GM21576 (cell line): ENCODE measurements around the gene ADAMTSL5.
"Not testable (repeated sequence)": the region's sequence is repeated elsewhere in the genome, so short reads cannot be mapped to it uniquely, and the experiment has no call there.

Experiments used
- ATAC-seq: cut with Tn5 transposase; IDR thresholded peaks from one replicate; pipeline ENCODE4 v1.9.1; 2021; ENCODE audit warnings: mild to moderate bottlenecking, moderate library complexity; ENCODE audit not compliant: unreplicated experiment

Gene ADAMTSL5

GRCh38 chr19:1482361-1483130 lies 30.3 kb downstream of the ADAMTSL5 start:
- ATAC-seq: no peak

DNA sequence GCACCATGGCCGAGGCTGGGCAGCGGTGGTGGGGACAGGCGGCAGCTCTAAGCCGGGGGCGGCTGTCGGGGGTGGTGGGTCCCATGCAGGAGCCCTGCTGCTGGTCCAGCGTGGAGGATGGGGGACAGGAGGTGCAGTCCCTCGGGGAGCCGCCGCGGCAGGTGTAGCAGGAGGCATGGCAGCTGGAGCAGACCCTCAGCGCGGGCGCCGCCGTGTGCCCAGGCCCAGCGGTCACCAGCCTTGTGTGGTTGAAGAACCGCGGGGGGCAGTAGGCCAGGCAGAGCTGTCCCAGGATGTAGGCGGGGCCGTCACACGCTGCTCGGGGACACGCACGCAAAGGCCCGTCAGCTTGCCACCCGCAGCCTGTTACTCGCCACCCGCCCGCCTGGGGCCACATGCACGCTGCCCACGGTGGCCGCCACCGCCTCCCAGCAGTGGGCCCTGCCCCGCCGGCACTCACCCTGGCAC lies 30.9 kb downstream of the ADAMTSL5 start:
- ATAC-seq: no peak

GRCh38 chr19:1481224-1481892 lies 31.5 kb downstream of the ADAMTSL5 start:
- no peak for ATAC-seq

DNA sequence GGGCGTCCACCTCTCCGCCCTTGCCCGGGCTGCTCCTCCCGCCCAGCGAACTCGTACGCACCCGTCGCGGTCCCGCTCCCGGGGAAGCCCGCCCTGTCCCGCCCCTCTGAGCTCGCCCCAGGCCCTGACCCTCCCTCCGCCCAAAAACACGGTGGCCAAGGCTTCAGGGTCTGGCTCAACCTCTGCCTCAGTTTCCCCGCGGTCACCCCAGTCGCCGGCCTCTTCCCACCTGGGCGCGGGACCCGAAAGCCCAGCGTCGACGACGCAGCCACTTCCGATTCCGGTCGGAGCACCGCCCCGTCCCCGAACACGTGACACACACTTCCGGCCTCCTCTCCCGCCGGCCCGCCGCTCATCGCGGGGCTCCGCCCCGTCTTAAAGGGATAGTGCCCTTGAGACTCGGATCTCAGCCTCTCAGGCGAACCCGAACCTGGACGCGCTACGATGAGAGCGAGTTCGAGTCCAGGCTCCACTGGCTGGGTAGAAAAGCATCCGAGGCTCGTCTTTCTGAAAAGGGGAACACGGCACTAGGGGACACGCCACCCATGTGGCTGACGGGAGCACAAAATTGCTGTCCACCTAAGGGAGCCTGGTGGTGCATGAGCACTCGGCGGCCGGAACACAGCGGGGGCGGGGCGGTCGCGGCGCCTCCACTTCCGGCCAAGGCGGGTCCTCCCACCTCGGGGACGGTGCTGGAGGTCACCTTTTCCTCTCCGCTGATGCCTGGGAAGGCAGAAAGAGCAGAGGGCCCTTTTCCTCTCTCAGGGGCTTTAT lies 33.7 kb downstream of the ADAMTSL5 start, which contains the start of gene C19orf25:
TSS of gene C19orf25 (minus strand) at position 282 of the 774 bp plus-strand sequence. CDS start 312 bp downstream, outside the sequence.
- peak; percentile 73 for ATAC-seq

- not testable (repeated sequence) for ATAC-seq
Observed at GRCh38 chr19:1477056-1477455, 35.8 kb downstream of the ADAMTSL5 start.

- ATAC-seq: no peak
Observed at GRCh38 chr19:1475751-1476437, 36.9 kb downstream of the ADAMTSL5 start.

DNA sequence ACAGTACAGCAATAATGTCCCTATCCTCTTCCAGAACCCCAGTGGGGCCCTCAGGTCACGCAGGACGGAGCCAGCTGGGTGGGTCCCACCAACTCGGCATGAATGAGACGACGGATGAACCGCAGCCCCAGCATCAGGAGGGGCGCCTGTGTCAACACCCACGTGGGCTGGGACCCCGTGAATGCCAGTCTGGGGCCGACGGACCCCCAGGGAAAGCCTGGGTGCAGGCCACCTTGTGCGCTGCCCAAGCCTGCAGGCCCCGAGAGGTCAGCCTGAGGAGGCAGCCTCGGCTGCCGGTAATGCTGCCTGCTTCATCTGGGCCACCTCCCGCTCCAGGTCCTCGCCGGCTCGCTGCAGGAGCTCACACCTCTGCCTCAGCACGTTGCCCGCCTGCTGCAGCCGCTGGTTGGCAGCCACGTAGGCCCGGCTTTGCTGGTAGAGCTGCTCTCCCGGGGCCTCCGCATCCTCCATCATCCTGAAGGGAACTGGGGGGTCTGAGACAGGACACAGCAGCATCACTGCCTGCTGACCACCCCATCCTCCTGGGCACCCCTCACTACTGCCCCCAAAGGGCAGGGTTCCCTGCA lies 38.0 kb downstream of the ADAMTSL5 start:
- ATAC-seq: no peak

DNA sequence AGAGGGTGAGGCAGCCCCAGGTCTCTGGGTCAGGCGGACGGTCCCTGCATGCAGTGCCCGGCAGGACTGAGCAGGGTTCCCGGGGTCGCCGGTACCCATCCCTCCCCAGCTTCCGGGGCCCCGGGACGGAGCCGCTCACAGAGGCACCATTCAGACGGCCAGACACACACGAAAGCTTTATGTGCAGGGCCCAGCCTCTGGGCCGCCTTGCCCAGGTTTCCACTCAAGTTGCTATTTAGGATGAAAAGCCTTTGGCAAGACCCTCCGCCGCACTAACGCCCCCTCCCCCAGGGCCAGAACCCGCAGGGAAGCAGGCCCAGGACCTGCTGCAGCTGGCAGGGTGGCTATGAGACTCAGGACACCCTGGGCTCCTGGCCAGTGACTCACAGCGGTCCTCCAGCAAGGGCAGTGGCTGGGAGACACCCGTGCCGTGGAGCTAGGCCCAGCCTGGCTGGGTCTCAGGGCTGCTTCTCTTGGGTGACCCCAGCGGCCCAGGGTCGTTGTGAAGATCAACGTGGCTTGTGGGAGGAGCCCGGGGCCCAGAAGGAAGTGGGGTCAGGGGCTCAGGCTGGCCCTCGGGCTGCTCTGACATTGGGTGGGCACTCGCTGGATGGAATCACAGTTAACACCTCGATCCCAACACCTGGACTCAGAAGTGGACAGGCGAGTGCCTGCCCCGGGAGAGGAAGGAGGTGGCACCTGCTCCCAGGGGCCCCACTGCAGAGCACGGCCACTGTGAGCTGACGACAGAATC lies 38.6 kb downstream of the ADAMTSL5 start:
- ATAC-seq: no peak

DNA sequence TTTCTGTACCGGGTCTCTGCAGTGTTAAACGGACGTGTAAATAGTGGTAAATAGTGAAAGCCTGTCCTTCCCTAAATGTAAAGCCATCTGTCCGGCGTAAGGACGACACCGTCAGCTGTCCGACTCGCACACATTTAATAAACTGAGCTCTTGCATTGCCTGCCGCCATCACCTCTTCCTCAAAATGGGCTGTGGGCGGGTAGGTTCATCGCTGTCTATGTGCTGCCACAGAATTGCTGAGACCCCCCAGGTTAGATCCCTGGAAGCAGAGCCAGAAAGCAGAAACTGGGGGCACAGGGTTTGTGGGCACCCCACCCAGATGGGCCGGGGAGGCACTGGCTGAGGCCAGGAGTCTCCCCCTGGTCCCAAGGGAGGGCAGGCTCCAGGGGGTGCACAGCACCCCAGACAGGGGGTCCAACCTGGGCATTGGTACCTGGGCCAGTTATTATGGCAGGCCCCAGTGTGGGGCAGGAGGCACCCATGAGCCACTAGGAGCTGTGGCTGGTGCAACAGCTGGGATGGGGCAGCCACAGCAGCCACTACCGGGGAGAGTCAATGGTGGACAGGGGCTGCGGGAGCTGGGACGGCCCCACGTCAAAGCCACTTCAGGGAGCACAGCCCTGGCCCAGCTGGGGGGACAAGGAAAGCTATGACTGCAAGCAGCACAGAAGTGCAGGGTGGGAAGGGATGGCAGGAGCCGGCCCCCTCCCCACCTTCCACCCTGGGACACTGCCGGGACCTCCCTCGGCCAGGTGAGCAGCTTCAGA lies 39.6 kb downstream of the ADAMTSL5 start:
- no peak for ATAC-seq

- no peak for ATAC-seq
Observed at GRCh38 chr19:1472231-1473084, 40.4 kb downstream of the ADAMTSL5 start.

- ATAC-seq: no peak
Observed at GRCh38 chr19:1471515-1472160, 41.2 kb downstream of the ADAMTSL5 start.

GRCh38 chr19:1471010-1471514 lies 41.8 kb downstream of the ADAMTSL5 start:
- ATAC-seq: no peak

DNA sequence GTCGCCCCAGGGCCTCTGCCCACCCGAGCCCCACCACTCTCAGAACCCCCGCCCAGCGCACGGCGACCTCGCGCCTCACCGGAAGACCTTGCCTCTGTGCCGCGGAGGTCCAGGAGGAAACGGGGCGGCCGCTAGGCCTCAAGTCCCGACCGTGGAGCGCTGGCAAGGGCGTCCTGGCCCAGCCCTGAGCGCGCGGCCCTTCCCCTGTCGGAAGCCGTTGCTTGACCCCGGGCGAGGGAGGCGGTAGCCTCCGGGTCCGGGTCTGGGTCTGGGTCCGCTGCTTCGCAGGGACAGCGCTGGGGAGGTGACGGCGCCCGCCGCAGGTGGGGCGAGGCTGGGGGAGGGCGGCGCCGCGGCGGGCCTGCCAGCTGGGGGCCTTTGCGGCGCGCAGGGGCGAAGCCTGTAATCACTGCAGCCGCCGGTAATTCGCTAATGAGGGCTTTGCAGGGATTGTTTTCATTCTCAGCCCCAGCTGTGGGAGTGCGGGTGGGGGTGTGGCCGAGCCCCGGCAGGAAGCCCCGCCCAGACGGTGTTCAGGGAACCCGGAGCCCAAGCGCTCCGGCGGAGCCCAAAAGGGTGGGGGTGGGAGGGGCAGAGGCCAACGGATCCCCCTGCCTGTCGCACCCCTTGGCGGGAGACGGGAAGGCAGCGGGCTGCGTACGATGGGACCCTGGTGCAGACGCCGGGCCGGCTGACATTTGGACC lies 42.4 kb downstream of the ADAMTSL5 start:
- no peak for ATAC-seq

GRCh38 chr19:1470055-1470304 lies 42.8 kb downstream of the ADAMTSL5 start:
- no peak for ATAC-seq

GRCh38 chr19:1469255-1470054 lies 43.4 kb downstream of the ADAMTSL5 start:
- no peak for ATAC-seq

- ATAC-seq: no peak
Observed at GRCh38 chr19:1468821-1469254, 44.0 kb downstream of the ADAMTSL5 start.
